ENCODE measurements around the gene TMEM167A. TPM values are rescaled to one million over a fixed set of nuclear protein-coding genes. Genes with fewer than 3 reads are reported as not detected.

Gene TMEM167A
- total and polyA plus RNA-seq, 12 donors: 23.9 to 164 (median 86.1) TPM

- Histone ChIP-seq H3K9me3 (replicated peaks in 1 of 3) (peaks cover 0 to 10% (median 0%) of the 10 kb centered on the region in 3 donors), H3K27me3 (no peaks in the 10 kb centered on the region), H3K27ac (no peak overlapping the region), H3K4me1 (replicated peaks in 1 of 2) (peaks cover 0 to 18% of the 10 kb centered on the region in 2 donors), H3K36me3 (replicated peaks in 1 of 2) (no peaks in the 10 kb centered on the region), H3K4me3 (no peak overlapping the region)
- WGBS, 4 donors: 39 to 53% (median 44%) methylated on average over 1 of the region's 1 CpG
- intact Hi-C loops (cut with DNase I): no loop called here
- TF ChIP-seq CTCF (IDR thresholded peaks at IDR 0.05): no peak
- DNase-seq: no peak
Observed at GRCh38 chr5:83101514-83101913, 24.3 kb upstream of the TMEM167A start.

GRCh38 chr5:83099445-83099844 lies 22.3 kb upstream of the TMEM167A start:
- peaks cover 0 to 18% of the 10 kb centered on the region in 2 donors for H3K4me1 ChIP-seq (replicated peaks in 1 of 2)
- H3K27ac ChIP-seq: no peak overlapping the region
- H3K9me3 ChIP-seq (replicated peaks in 1 of 3): peaks cover 0 to 10% (median 0%) of the 10 kb centered on the region in 3 donors
- intact Hi-C loops (cut with DNase I): no loop called here
- H3K27me3 ChIP-seq: no peaks in the 10 kb centered on the region
- DNase-seq: no peak
- H3K4me3 ChIP-seq: no peak overlapping the region
- TF ChIP-seq CTCF (IDR thresholded peaks at IDR 0.05) (no peak), POLR2A (IDR thresholded peaks at IDR 0.05) (no peak)
- WGBS, 4 donors: 50 to 79% (median 71%) methylated on average over 1 of the region's 1 CpG
- no peaks in the 10 kb centered on the region for H3K36me3 ChIP-seq (replicated peaks in 1 of 2)

GRCh38 chr5:83099001-83099400 lies 21.8 kb upstream of the TMEM167A start:
- no peak for DNase-seq
- intact Hi-C loops (cut with DNase I): no loop called here
- H3K9me3 ChIP-seq (replicated peaks in 1 of 3): peaks cover 0 to 10% (median 0%) of the 10 kb centered on the region in 3 donors
- H3K27ac ChIP-seq: no peak overlapping the region
- TF ChIP-seq CTCF (IDR thresholded peaks at IDR 0.05) (no peak), POLR2A (IDR thresholded peaks at IDR 0.05) (no peak)
- H3K27me3 ChIP-seq: no peaks in the 10 kb centered on the region
- no peaks in the 10 kb centered on the region for H3K36me3 ChIP-seq (replicated peaks in 1 of 2)
- no peak overlapping the region for H3K4me3 ChIP-seq
- peaks cover 0 to 18% of the 10 kb centered on the region in 2 donors for H3K4me1 ChIP-seq (replicated peaks in 1 of 2)

- H3K36me3 ChIP-seq (replicated peaks in 1 of 2): no peaks in the 10 kb centered on the region
- peaks cover 0 to 18% of the 10 kb centered on the region in 2 donors for H3K4me1 ChIP-seq (replicated peaks in 1 of 2)
- H3K27ac ChIP-seq: no peak overlapping the region
- 53 to 71% (median 62%) methylated on average over 2 of the region's 2 CpGs for WGBS, 4 donors
- intact Hi-C loops (cut with DNase I): no loop called here
- H3K27me3 ChIP-seq: no peaks in the 10 kb centered on the region
- H3K9me3 ChIP-seq (replicated peaks in 1 of 3): peaks cover 0 to 10% (median 0%) of the 10 kb centered on the region in 3 donors
- no peak overlapping the region for H3K4me3 ChIP-seq
- TF ChIP-seq CTCF (IDR thresholded peaks at IDR 0.05) (no peak), POLR2A (IDR thresholded peaks at IDR 0.05) (no peak)
- no peak for DNase-seq
Observed at GRCh38 chr5:83097689-83098231, 20.6 kb upstream of the TMEM167A start.
